Thoracic aorta (tissue), 2 donors: ENCODE measurements around the gene PIP5K1C. TPM values are rescaled to one million over a fixed set of nuclear protein-coding genes. Genes with fewer than 3 reads are reported as not detected.

Source experiments
- ATAC-seq: fragments of 150-250 bp; one replicate; pipeline ENCODE4 v1.8.0; 2017; ENCODE audit warnings: low read depth; ENCODE audit not compliant: insufficient number of reproducible peaks, low FRiP score
- DNase-seq: peaks from one replicate; pipeline ENCODE4 v3.0.0-alpha.2; 2020; ENCODE audit warnings: low spot score
- H3K27ac ChIP-seq, 2 donors: fragments of 200-600 bp; sonication (generic); 1 replicate in 1 of 2; 2 replicates in 1 of 2; pipeline ENCODE4 v1.5.1; 2016; ENCODE audit warnings: mild to moderate bottlenecking in 2 of 2, moderate library complexity in 2 of 2
- H3K27me3 ChIP-seq: fragments of 200-600 bp; sonication (generic); replicated peaks from 2 replicates; pipeline ENCODE4 v1.6.0; 2016; ENCODE audit warnings: mild to moderate bottlenecking; ENCODE audit not compliant: insufficient read depth
- H3K36me3 ChIP-seq: fragments of 200-600 bp; sonication (generic); one replicate; pipeline ENCODE4 v1.5.1; 2016
- H3K4me1 ChIP-seq, 2 donors: fragments of 200-600 bp; sonication (generic); 1 replicate in 1 of 2; 2 replicates in 1 of 2; pipeline versions ENCODE4 v1.5.1 to v1.6.0; 2016; ENCODE audit warnings: low read depth in 2 of 2, mild to moderate bottlenecking in 1 of 2; ENCODE audit not compliant: control insufficient read depth in 1 of 2
- H3K4me3 ChIP-seq: fragments of 200-600 bp; sonication (generic); 2 replicates; pipeline ENCODE4 v1.5.1; 2016; ENCODE audit warnings: mild to moderate bottlenecking
- H3K9me3 ChIP-seq: fragments of 200-600 bp; sonication (generic); 2 replicates; pipeline ENCODE4 v1.5.1; 2016
- CTCF ChIP-seq: fragments of 200-600 bp; sonication (generic); IDR thresholded peaks from one replicate; pipeline ENCODE4 v1.5.1; 2019; ENCODE audit warnings: antibody characterized with exemption
- total RNA-seq, 2 donors: library from RNA; depleted of rRNA; stranded (reverse); fragments of >200 nt; gene quantifications; one replicate each; pipeline versions ENCODE4 v1.1.0 to v1.2.3, GENCODE V29; 2016

The PIP5K1C gene
- total RNA-seq, 2 donors from 2014 or later = 82.6 to 84.5 TPM

GRCh38 chr19:3646336-3647092 lies 53.8 kb downstream of the PIP5K1C start:
- TF ChIP-seq CTCF = no peak
- Histone ChIP-seq H3K27ac (no peak overlapping the region), H3K4me1 (no peaks in the 10 kb centered on the region), H3K36me3 (peaks cover 51% of the 10 kb centered on the region), H3K27me3 (no peaks in the 10 kb centered on the region), H3K4me3 (no peak overlapping the region), H3K9me3 (no peaks in the 10 kb centered on the region)
- DNase-seq (no peak), ATAC-seq (no peak)

GRCh38 chr19:3645726-3646125 lies 54.5 kb downstream of the PIP5K1C start:
- no peaks in the 10 kb centered on the region for H3K27me3 ChIP-seq
- H3K4me1 ChIP-seq = no peaks in the 10 kb centered on the region
- no peaks in the 10 kb centered on the region for H3K9me3 ChIP-seq
- H3K27ac ChIP-seq = no peak overlapping the region
- DNase-seq (no peak), ATAC-seq (no peak)
- H3K36me3 ChIP-seq = peaks cover 50% of the 10 kb centered on the region
- H3K4me3 ChIP-seq = no peak overlapping the region
- no peak for TF ChIP-seq CTCF

- Histone ChIP-seq H3K36me3 (peaks cover 55% of the 10 kb centered on the region), H3K4me3 (no peak overlapping the region), H3K27ac (no peak overlapping the region), H3K4me1 (no peaks in the 10 kb centered on the region), H3K27me3 (no peaks in the 10 kb centered on the region), H3K9me3 (no peaks in the 10 kb centered on the region)
- no peak for ATAC-seq
- TF ChIP-seq CTCF = no peak
- no peak for DNase-seq
Observed at GRCh38 chr19:3645067-3645396, 55.2 kb downstream of the PIP5K1C start.

- H3K9me3 ChIP-seq = no peaks in the 10 kb centered on the region
- H3K27me3 ChIP-seq = no peaks in the 10 kb centered on the region
- peaks cover 60% of the 10 kb centered on the region for H3K36me3 ChIP-seq
- no peaks in the 10 kb centered on the region for H3K4me1 ChIP-seq
- no peak overlapping the region for H3K27ac ChIP-seq
- no peak overlapping the region for H3K4me3 ChIP-seq
- DNase-seq = no peak
- no peak for ATAC-seq
- TF ChIP-seq CTCF = no peak
Observed at GRCh38 chr19:3644351-3645066, 55.8 kb downstream of the PIP5K1C start.

- H3K36me3 ChIP-seq = peaks cover 67% of the 10 kb centered on the region
- ATAC-seq (no peak), DNase-seq (no peak)
- H3K27ac ChIP-seq = no peak overlapping the region
- H3K27me3 ChIP-seq = no peaks in the 10 kb centered on the region
- no peaks in the 10 kb centered on the region for H3K9me3 ChIP-seq
- H3K4me3 ChIP-seq = no peak overlapping the region
- H3K4me1 ChIP-seq = no peaks in the 10 kb centered on the region
- no peak for TF ChIP-seq CTCF
Observed at GRCh38 chr19:3643674-3644313, 56.5 kb downstream of the PIP5K1C start.
